ENCODE results near the gene ZHX3.

GRCh38 chr20:41177636-41178035, 139.9 kb downstream of the ZHX3 start:
- no peak for TF ChIP-seq CTCF (IDR thresholded peaks at IDR 0.05; ENCODE audit: insufficient read depth, low read length)
- TF ChIP-seq, protein P1, sequence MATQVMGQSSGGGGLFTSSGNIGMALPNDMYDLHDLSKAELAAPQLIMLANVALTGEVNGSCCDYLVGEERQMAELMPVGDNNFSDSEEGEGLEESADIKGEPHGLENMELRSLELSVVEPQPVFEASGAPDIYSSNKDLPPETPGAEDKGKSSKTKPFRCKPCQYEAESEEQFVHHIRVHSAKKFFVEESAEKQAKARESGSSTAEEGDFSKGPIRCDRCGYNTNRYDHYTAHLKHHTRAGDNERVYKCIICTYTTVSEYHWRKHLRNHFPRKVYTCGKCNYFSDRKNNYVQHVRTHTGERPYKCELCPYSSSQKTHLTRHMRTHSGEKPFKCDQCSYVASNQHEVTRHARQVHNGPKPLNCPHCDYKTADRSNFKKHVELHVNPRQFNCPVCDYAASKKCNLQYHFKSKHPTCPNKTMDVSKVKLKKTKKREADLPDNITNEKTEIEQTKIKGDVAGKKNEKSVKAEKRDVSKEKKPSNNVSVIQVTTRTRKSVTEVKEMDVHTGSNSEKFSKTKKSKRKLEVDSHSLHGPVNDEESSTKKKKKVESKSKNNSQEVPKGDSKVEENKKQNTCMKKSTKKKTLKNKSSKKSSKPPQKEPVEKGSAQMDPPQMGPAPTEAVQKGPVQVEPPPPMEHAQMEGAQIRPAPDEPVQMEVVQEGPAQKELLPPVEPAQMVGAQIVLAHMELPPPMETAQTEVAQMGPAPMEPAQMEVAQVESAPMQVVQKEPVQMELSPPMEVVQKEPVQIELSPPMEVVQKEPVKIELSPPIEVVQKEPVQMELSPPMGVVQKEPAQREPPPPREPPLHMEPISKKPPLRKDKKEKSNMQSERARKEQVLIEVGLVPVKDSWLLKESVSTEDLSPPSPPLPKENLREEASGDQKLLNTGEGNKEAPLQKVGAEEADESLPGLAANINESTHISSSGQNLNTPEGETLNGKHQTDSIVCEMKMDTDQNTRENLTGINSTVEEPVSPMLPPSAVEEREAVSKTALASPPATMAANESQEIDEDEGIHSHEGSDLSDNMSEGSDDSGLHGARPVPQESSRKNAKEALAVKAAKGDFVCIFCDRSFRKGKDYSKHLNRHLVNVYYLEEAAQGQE (IDR thresholded peaks at IDR 0.05; ENCODE audit: insufficient replicate concordance, low read depth), result no peak
- TF ChIP-seq POLR2AphosphoS5 (IDR thresholded peaks at IDR 0.05; ENCODE audit: low read depth), result no peak
- no peak for TF ChIP-seq GABPA (IDR thresholded peaks at IDR 0.05; ENCODE audit: low read depth)
